H1 (cell line): ENCODE results near the gene MBD5. TPM values are rescaled to one million over a fixed set of nuclear protein-coding genes. Genes with fewer than 3 reads are reported as not detected.

Experiments
- CTCF ChIA-PET: fragments of 300-600 bp; sonication (Branson Sonifier 250); formaldehyde crosslinking; loops from one replicate; lab custom pipeline; 2021; ENCODE audit not compliant: partially characterized antibody; lab: Charles Lee
- POLR2A ChIA-PET: fragments of 300-600 bp; sonication (Branson Sonifier 250); formaldehyde crosslinking; loops from one replicate; lab custom pipeline; 2021; ENCODE audit warnings: inconsistent platforms; ENCODE audit not compliant: partially characterized antibody; lab: Charles Lee
- DNase-seq, 2 experiments: peaks; one replicate each; pipeline versions ENCODE4 v3.0.0 to v3.0.0-alpha.2; 2010 to 2022; ENCODE audit warnings: low spot score in 2 of 2, low read depth in 1 of 2, mixed read lengths in 1 of 2
- FAIRE-seq: peaks from 2 replicates; lab custom pipeline; 2011; peaks lifted over from hg19 to GRCh38; lab: Jason Lieb, UNC
- H2AFZ ChIP-seq: 2 replicates; pipeline ENCODE4 v1.8.1; 2012; ENCODE audit warnings: low read length, inconsistent platforms
- H2AK5ac ChIP-seq: 2 replicates; pipeline ENCODE4 v1.6.1; 2013; ENCODE audit warnings: low read depth, low read length
- H2BK120ac ChIP-seq: replicated peaks from 2 replicates; pipeline ENCODE3; 2013; ENCODE audit warnings: low read depth, low read length, inconsistent platforms
- H2BK12ac ChIP-seq: 2 replicates; pipeline ENCODE4 v1.6.1; 2013; ENCODE audit warnings: low read depth, low read length
- H2BK15ac ChIP-seq: 2 replicates; pipeline ENCODE4 v1.6.1; 2013; ENCODE audit warnings: low read length
- H2BK20ac ChIP-seq: 2 replicates; pipeline ENCODE4 v1.6.1; 2013; ENCODE audit warnings: low read length
- H2BK5ac ChIP-seq: 2 replicates; pipeline ENCODE4 v1.6.1; 2013; ENCODE audit warnings: low read depth, low read length
- H3K14ac ChIP-seq: 2 replicates; pipeline ENCODE4 v1.6.1; 2013; ENCODE audit warnings: inconsistent platforms; ENCODE audit not compliant: insufficient read length
- H3K18ac ChIP-seq: 2 replicates; pipeline ENCODE4 v1.6.1; 2013; ENCODE audit warnings: low read length; ENCODE audit errors: extremely low read depth
- H3K23ac ChIP-seq: 2 replicates; pipeline ENCODE4 v1.6.1; 2013; ENCODE audit warnings: inconsistent platforms; ENCODE audit not compliant: insufficient read length
- H3K23me2 ChIP-seq: 2 replicates; pipeline ENCODE4 v1.6.1; 2013; ENCODE audit warnings: low read depth, low read length
- H3K27ac ChIP-seq: 2 replicates; pipeline ENCODE4 v1.6.1; 2011; ENCODE audit warnings: low read depth, low read length, inconsistent platforms
- H3K27me3 ChIP-seq, 4 experiments: replicated peaks in 1 of 4; 1 replicate in 1 of 4; 2 replicates in 3 of 4; pipeline versions ENCODE4 v1.6.1 to v1.8.1; 2011 to 2013; ENCODE audit warnings: low read length in 3 of 4, mild to moderate bottlenecking in 3 of 4, inconsistent platforms in 2 of 4, mixed read lengths in 2 of 4, moderate library complexity in 1 of 4; ENCODE audit not compliant: control insufficient read depth in 3 of 4, insufficient read depth in 3 of 4; ENCODE audit errors: extremely low read depth in 1 of 4
- H3K36me3 ChIP-seq, 4 experiments: 2 replicates each; pipeline versions ENCODE4 v1.6.1 to v1.8.1; 2011 to 2013; ENCODE audit warnings: mild to moderate bottlenecking in 4 of 4, low read length in 3 of 4, moderate library complexity in 2 of 4, control low read depth in 1 of 4, inconsistent platforms in 1 of 4; ENCODE audit not compliant: insufficient read depth in 4 of 4, control insufficient read depth in 2 of 4
- H3K4ac ChIP-seq: replicated peaks from 2 replicates; pipeline ENCODE3; 2013; ENCODE audit warnings: low read length, low read depth, mixed read lengths, inconsistent platforms; ENCODE audit not compliant: insufficient read length
- H3K4me1 ChIP-seq, 4 experiments: replicated peaks in 1 of 4; 1 replicate in 1 of 4; 2 replicates in 3 of 4; pipeline versions ENCODE4 v1.6.1 to v1.8.1; 2011 to 2013; ENCODE audit warnings: low read length in 3 of 4, inconsistent platforms in 2 of 4, mixed read lengths in 1 of 4; ENCODE audit not compliant: insufficient read depth in 4 of 4, control insufficient read depth in 3 of 4
- H3K4me2 ChIP-seq, 2 experiments: 2 replicates each; pipeline versions ENCODE4 v1.6.1 to v1.8.1; 2011 to 2013; ENCODE audit warnings: low read depth in 2 of 2, low read length in 2 of 2, control low read depth in 1 of 2, inconsistent platforms in 1 of 2, mild to moderate bottlenecking in 1 of 2; ENCODE audit not compliant: insufficient read depth in 1 of 2
- H3K4me3 ChIP-seq, 4 experiments: fragments of 200-600, 300-600 bp in 1 of 4; sonication (generic), shearing (Covaris generic), sonication (Bioruptor Twin) in 1 of 4; 2 replicates each; pipeline versions ENCODE4 v1.5.1 to v1.8.1; 2011 to 2016; ENCODE audit warnings: low read length in 4 of 4, low read depth in 3 of 4, control low read depth in 2 of 4, inconsistent platforms in 2 of 4, mild to moderate bottlenecking in 2 of 4, mixed read lengths in 1 of 4, moderate library complexity in 1 of 4; ENCODE audit not compliant: insufficient read depth in 2 of 4; ENCODE audit errors: extremely low read depth in 1 of 4
- H3K56ac ChIP-seq: replicated peaks from 2 replicates; pipeline ENCODE3; 2013; ENCODE audit warnings: low read depth, mild to moderate bottlenecking, mixed read lengths, low read length, inconsistent platforms; ENCODE audit not compliant: insufficient read length
- H3K79me1 ChIP-seq: 2 replicates; pipeline ENCODE4 v1.6.1; 2013; ENCODE audit warnings: low read depth, low read length, control low read depth
- H3K79me2 ChIP-seq, 2 experiments: 2 replicates each; pipeline versions ENCODE4 v1.6.1 to v1.8.1; 2012 to 2013; ENCODE audit warnings: low read length in 2 of 2, mild to moderate bottlenecking in 2 of 2, inconsistent platforms in 1 of 2; ENCODE audit not compliant: insufficient read depth in 2 of 2, control insufficient read depth in 1 of 2
- H3K9ac ChIP-seq, 4 experiments: replicated peaks in 1 of 4; 1 replicate in 1 of 4; 2 replicates in 3 of 4; pipeline versions ENCODE4 v1.6.1 to v1.8.1; 2011 to 2013; ENCODE audit warnings: low read depth in 3 of 4, low read length in 3 of 4, control low read depth in 2 of 4, mild to moderate bottlenecking in 2 of 4, moderate library complexity in 2 of 4, inconsistent platforms in 1 of 4; ENCODE audit errors: extremely low read depth in 1 of 4
- H3K9me3 ChIP-seq, 2 experiments: 2 replicates each; pipeline versions ENCODE4 v1.6.1 to v1.8.1; 2012 to 2013; ENCODE audit warnings: mild to moderate bottlenecking in 2 of 2, moderate library complexity in 2 of 2, control low read depth in 1 of 2, inconsistent platforms in 1 of 2, low read depth in 1 of 2, low read length in 1 of 2, mixed read lengths in 1 of 2; ENCODE audit not compliant: insufficient read depth in 2 of 2
- H4K20me1 ChIP-seq, 2 experiments: replicated peaks in 1 of 2; 2 replicates each; pipeline versions ENCODE3 to v1.8.1; 2011 to 2013; ENCODE audit warnings: inconsistent platforms in 2 of 2, low read length in 2 of 2, mild to moderate bottlenecking in 1 of 2; ENCODE audit not compliant: insufficient read depth in 2 of 2, control insufficient read depth in 1 of 2
- H4K5ac ChIP-seq: 2 replicates; pipeline ENCODE4 v1.6.1; 2013; ENCODE audit warnings: low read length, low read depth, mixed read lengths, inconsistent platforms; ENCODE audit not compliant: insufficient read length
- H4K8ac ChIP-seq: 2 replicates; pipeline ENCODE4 v1.8.0; 2013; ENCODE audit warnings: mild to moderate bottlenecking, moderate library complexity, low read length, inconsistent platforms; ENCODE audit not compliant: insufficient read depth; ENCODE audit errors: extremely low read depth
- H4K91ac ChIP-seq: replicated peaks from 2 replicates; pipeline ENCODE3; 2013; ENCODE audit warnings: low read length, mixed read lengths, inconsistent platforms; ENCODE audit not compliant: insufficient read length
- ATF2 ChIP-seq: IDR thresholded peaks from 2 replicates; pipeline ENCODE4 v1.6.1; 2012; ENCODE audit warnings: low read length, inconsistent platforms
- CBX5 ChIP-seq: fragments of 300-800, 300-1000 bp; sonication (generic); IDR thresholded peaks from 2 replicates; pipeline ENCODE4 v1.7.1; 2016; ENCODE audit warnings: antibody characterized with exemption, low read length, low read depth
- CBX8 ChIP-seq: fragments of 300-800, 300-1000 bp; sonication (generic); IDR thresholded peaks from 2 replicates; pipeline ENCODE4 v1.7.1; 2016; ENCODE audit warnings: low read depth, low read length, borderline replicate concordance
- EP300 ChIP-seq, 2 experiments: IDR thresholded peaks; 1 replicate in 1 of 2; 2 replicates in 1 of 2; pipeline ENCODE4 v1.6.1; 2011 to 2012; ENCODE audit warnings: low read depth in 2 of 2, low read length in 2 of 2, mild to moderate bottlenecking in 2 of 2, borderline replicate concordance in 1 of 2, inconsistent platforms in 1 of 2, moderate library complexity in 1 of 2
- GTF2F1 ChIP-seq: IDR thresholded peaks from 2 replicates; pipeline ENCODE4 v1.6.1; 2012; ENCODE audit warnings: low read depth, low read length, improper control_type of control experiment, borderline replicate concordance
- JUND ChIP-seq: IDR thresholded peaks from 2 replicates; pipeline ENCODE4 v1.6.1; 2011; ENCODE audit warnings: mild to moderate bottlenecking, improper control_type of control experiment, low read length
- NRF1 ChIP-seq: IDR thresholded peaks from 2 replicates; pipeline ENCODE4 v1.6.1; 2011; ENCODE audit warnings: mild to moderate bottlenecking, low read depth, low read length, improper control_type of control experiment
- POLR2A ChIP-seq, 2 experiments: IDR thresholded peaks; 1 replicate in 1 of 2; 2 replicates in 1 of 2; pipeline ENCODE4 v1.6.1; 2011; ENCODE audit warnings: low read depth in 2 of 2, low read length in 2 of 2, mild to moderate bottlenecking in 2 of 2; ENCODE audit errors: control extremely low read depth in 1 of 2
- RBBP5 ChIP-seq: IDR thresholded peaks from 2 replicates; pipeline ENCODE4 v1.7.1; 2012; ENCODE audit warnings: low read depth, mild to moderate bottlenecking, inconsistent platforms, low read length, moderate library complexity, borderline replicate concordance
- RFX5 ChIP-seq: IDR thresholded peaks from 2 replicates; pipeline ENCODE4 v1.6.1; 2011; ENCODE audit warnings: low read depth, low read length, improper control_type of control experiment, borderline replicate concordance
- RNF2 ChIP-seq: fragments of 200-900, 300-1000 bp; sonication (generic); IDR thresholded peaks from 2 replicates; pipeline ENCODE4 v1.7.1; 2016; ENCODE audit warnings: borderline replicate concordance, low read depth, mild to moderate bottlenecking, antibody characterized with exemption, low read length; ENCODE audit not compliant: poor library complexity, severe bottlenecking; ENCODE audit errors: missing control alignments
- TBP ChIP-seq: IDR thresholded peaks from 2 replicates; pipeline ENCODE4 v1.6.1; 2011; ENCODE audit warnings: low read depth, low read length, improper control_type of control experiment
- TCF12 ChIP-seq: IDR thresholded peaks from 2 replicates; pipeline ENCODE4 v1.6.1; 2011; ENCODE audit warnings: low read depth, mild to moderate bottlenecking, low read length
- WGBS, 2 experiments: shearing (Covaris generic) in 1 of 2; methylation state at CpG; one replicate each; pipeline versions ENCODE4 v1.1.6 to v1.1.7; 2013 to 2015; ENCODE audit warnings: low lambda C conversion rate in 2 of 2, mixed read lengths in 2 of 2, inconsistent platforms in 1 of 2, low coverage in 1 of 2, missing lambda C conversion rate in 1 of 2; ENCODE audit not compliant: insufficient replicate concordance in 2 of 2, insufficient coverage in 1 of 2, insufficient read length in 1 of 2; ENCODE audit errors: extremely low coverage in 1 of 2, missing lambda C conversion rate in 1 of 2; 5-methylcytosine and 5-hydroxymethylcytosine counted together
- polyA plus RNA-seq, 7 experiments: library from polyadenylated mRNA; depleted of rRNA in 3 of 7; stranded (reverse) in 5 of 7; unstranded in 2 of 7; fragments of >200 nt in 5 of 7; fragments of 200-250 nt in 2 of 7; gene quantifications; 1 replicate in 5 of 7; 2 replicates in 1 of 7; 4 replicates in 1 of 7; pipeline versions ENCODE4 v1.2.1 to v1.2.3, GENCODE V29; 2011 to 2013; ENCODE audit warnings: missing spikeins in 2 of 7, mixed read lengths in 2 of 7
- total RNA-seq: library from RNA; stranded (reverse); fragmentation: NEBNext Ultra II Directional; extraction: Animal tissue kit (Norgen Biotek cat#: 25700); gene quantifications from 2 replicates; pipeline ENCODE4 v1.2.1, GENCODE V29; 2021

Gene MBD5
- total and polyA plus RNA-seq, 2 of the 8 experiments (the other 6 are each of a cell fraction or from before 2014, with no cell fraction given), result 9.7 to 29.4 TPM

- Histone ChIP-seq H2BK20ac (no peak overlapping the region), H4K91ac (no peak overlapping the region), H4K5ac (no peak overlapping the region), H3K4me3 (no peak overlapping the region), H2BK120ac (no peak overlapping the region), H3K79me2 (no peaks in the 10 kb centered on the region), H3K14ac (no peak overlapping the region), H3K36me3 (no peaks in the 10 kb centered on the region), H4K8ac (no peak overlapping the region), H3K23ac (no peak overlapping the region), H3K27me3 (no peaks in the 10 kb centered on the region), H3K79me1 (no peaks in the 10 kb centered on the region), H2BK15ac (no peak overlapping the region), H3K23me2 (no peaks in the 10 kb centered on the region), H3K56ac (no peak overlapping the region), H2BK5ac (no peak overlapping the region), H3K4me2 (no peak overlapping the region), H3K18ac (no peak overlapping the region), H4K20me1 (no peaks in the 10 kb centered on the region), H3K4ac (no peak overlapping the region), H2AFZ (no peak overlapping the region), H2AK5ac (no peak overlapping the region), H2BK12ac (no peak overlapping the region), H3K27ac (no peak overlapping the region), H3K4me1 (peaks cover 0 to 3% (median 0%) of the 10 kb centered on the region in 4 experiments; a peak in 1 of 7 replicates), H3K9ac (no peak overlapping the region), H3K9me3 (no peaks in the 10 kb centered on the region)
- ChIA-PET POLR2A (no interaction called here), CTCF (no interaction called here)
- FAIRE-seq (no peak), DNase-seq (no peak)
- 85% methylated on average over 1 of the region's 1 CpG; no CpG with 5 or more reads in 1 of the 2 experiments for WGBS, 2 experiments
- TF ChIP-seq POLR2A (IDR thresholded peaks at IDR 0.05; ENCODE audit: control extremely low read depth in 1 of 2, low read depth in 2 of 2, low read length in 2 of 2) (no peak), CBX8 (no peak), RBBP5 (no peak), JUND (no peak), CBX5 (no peak), EP300 (IDR thresholded peaks at IDR 0.05; ENCODE audit: borderline replicate concordance in 1 of 2, low read depth in 2 of 2, low read length in 2 of 2) (no peak), GTF2F1 (no peak), RFX5 (no peak), RNF2 (no peak), TBP (no peak), NRF1 (no peak), ATF2 (no peak), TCF12 (no peak)
These were observed 329.3 kb downstream of the MBD5 start for GRCh38 chr2:148350199-148350598.
